WTC11 (cell line): ENCODE data around the gene NDUFAF2. TPM values are rescaled to one million over a fixed set of nuclear protein-coding genes. Genes with fewer than 3 reads are reported as not detected.

ENCODE experiments used
- ATAC-seq: fragments of 200-7000 bp; cut with Tn5 transposase; 2 replicates; pipeline ENCODE4 v1.10.0; 2021; ENCODE audit warnings: mild to moderate bottlenecking, moderate library complexity
- CTCF ChIA-PET: fragments of 300-600 bp; sonication (Branson Sonifier 250); formaldehyde crosslinking; loops from one replicate; lab custom pipeline; 2021; ENCODE audit warnings: antibody characterized with exemption; lab: Charles Lee
- POLR2A ChIA-PET: fragments of 350-600 bp; sonication (Branson Sonifier 250); formaldehyde crosslinking; loops from one replicate; lab custom pipeline; 2021; ENCODE audit warnings: antibody characterized with exemption; lab: Charles Lee
- DNase-seq: peaks from one replicate; pipeline ENCODE4 v3.0.0; 2021; ENCODE audit warnings: low spot score
- H3K27ac Mint-ChIP-seq: 2 replicates; pipeline ENCODE4 v1.8.0; 2021; ENCODE audit warnings: mixed read lengths
- H3K27me3 Mint-ChIP-seq: 2 replicates; pipeline ENCODE4 v1.8.0; 2021; ENCODE audit warnings: low read depth, mild to moderate bottlenecking, moderate library complexity, mixed read lengths
- H3K36me3 Mint-ChIP-seq: 2 replicates; pipeline ENCODE4 v1.8.0; 2021; ENCODE audit warnings: mixed read lengths
- H3K4me1 Mint-ChIP-seq: 2 replicates; pipeline ENCODE4 v1.8.0; 2022; ENCODE audit warnings: mixed read lengths
- H3K4me3 Mint-ChIP-seq: 2 replicates; pipeline ENCODE4 v1.8.0; 2021; ENCODE audit warnings: mild to moderate bottlenecking, moderate library complexity, mixed read lengths
- H3K9me3 Mint-ChIP-seq: 2 replicates; pipeline ENCODE4 v1.8.0; 2021; ENCODE audit warnings: mixed read lengths
- ARID4B ChIP-seq: sonication (generic); formaldehyde crosslinking; IDR thresholded peaks from 2 replicates; pipeline ENCODE4 v1.8.0; 2023; ENCODE audit warnings: missing genetic modification reagents, mild to moderate bottlenecking, borderline replicate concordance
- CDX4 ChIP-seq: fragments of 250-450 bp; sonication (Bioruptor Pico); IDR thresholded peaks from 2 replicates; pipeline ENCODE4 v1.9.0; 2021; ENCODE audit warnings: moderate library complexity, mild to moderate bottlenecking, inconsistent platforms, borderline replicate concordance
- CREM ChIP-seq: sonication (generic); formaldehyde crosslinking; IDR thresholded peaks from 2 replicates; pipeline ENCODE4 v1.8.1; 2022; ENCODE audit warnings: mild to moderate bottlenecking, missing genetic modification reagents, moderate library complexity
- E2F5 ChIP-seq: sonication (generic); formaldehyde crosslinking; IDR thresholded peaks from 2 replicates; pipeline ENCODE4 v1.8.1; 2022; ENCODE audit warnings: mild to moderate bottlenecking, moderate library complexity, missing genetic modification reagents
- ETV6 ChIP-seq: sonication (generic); formaldehyde crosslinking; IDR thresholded peaks from 2 replicates; pipeline ENCODE4 v1.8.1; 2022; ENCODE audit warnings: mild to moderate bottlenecking, missing genetic modification reagents
- FOXK1 ChIP-seq: sonication (generic); formaldehyde crosslinking; IDR thresholded peaks from 2 replicates; pipeline ENCODE4 v1.8.0; 2022; ENCODE audit warnings: mild to moderate bottlenecking, moderate library complexity, missing genetic modification reagents
- FOXP1 ChIP-seq: sonication (generic); formaldehyde crosslinking; IDR thresholded peaks from 2 replicates; pipeline ENCODE4 v1.8.0; 2022; ENCODE audit warnings: missing genetic modification reagents, mild to moderate bottlenecking, moderate library complexity, borderline replicate concordance
- HMGXB4 ChIP-seq: sonication (generic); formaldehyde crosslinking; IDR thresholded peaks from 2 replicates; pipeline ENCODE4 v1.8.1; 2023; ENCODE audit warnings: mild to moderate bottlenecking, moderate library complexity, missing genetic modification reagents
- KAT7 ChIP-seq: sonication (generic); formaldehyde crosslinking; IDR thresholded peaks from 2 replicates; pipeline ENCODE4 v1.8.1; 2023; ENCODE audit warnings: missing genetic modification reagents, mild to moderate bottlenecking, borderline replicate concordance
- MAX ChIP-seq: sonication (generic); formaldehyde crosslinking; IDR thresholded peaks from 2 replicates; pipeline ENCODE4 v1.8.0; 2022; ENCODE audit warnings: mild to moderate bottlenecking, missing genetic modification reagents
- OVOL2 ChIP-seq: fragments of 250-450 bp; sonication (Bioruptor Pico); IDR thresholded peaks from 2 replicates; pipeline ENCODE4 v1.9.0; 2021; ENCODE audit warnings: mild to moderate bottlenecking, borderline replicate concordance
- PRDM15 ChIP-seq: sonication (generic); formaldehyde crosslinking; IDR thresholded peaks from 2 replicates; pipeline ENCODE4 v1.8.0; 2022; ENCODE audit warnings: missing genetic modification reagents
- PREB ChIP-seq: sonication (generic); formaldehyde crosslinking; IDR thresholded peaks from 2 replicates; pipeline ENCODE4 v1.8.1; 2022; ENCODE audit warnings: mild to moderate bottlenecking, missing genetic modification reagents, moderate library complexity, borderline replicate concordance
- SMAD3 ChIP-seq: sonication (generic); formaldehyde crosslinking; IDR thresholded peaks from 2 replicates; pipeline ENCODE4 v1.8.0; 2022; ENCODE audit warnings: missing genetic modification reagents, mild to moderate bottlenecking, borderline replicate concordance
- SMAD4 ChIP-seq: sonication (generic); formaldehyde crosslinking; IDR thresholded peaks from 2 replicates; pipeline ENCODE4 v1.8.0; 2022; ENCODE audit warnings: mild to moderate bottlenecking, missing genetic modification reagents
- TEAD1 ChIP-seq: sonication (generic); formaldehyde crosslinking; IDR thresholded peaks from 2 replicates; pipeline ENCODE4 v1.8.0; 2022; ENCODE audit warnings: mild to moderate bottlenecking, missing genetic modification reagents
- TP53 ChIP-seq: sonication (generic); formaldehyde crosslinking; IDR thresholded peaks from 2 replicates; pipeline ENCODE4 v1.8.1; 2023; ENCODE audit warnings: mild to moderate bottlenecking, missing genetic modification reagents
- ZBTB21 ChIP-seq: sonication (generic); formaldehyde crosslinking; IDR thresholded peaks from 2 replicates; pipeline ENCODE4 v1.8.1; 2023; ENCODE audit warnings: mild to moderate bottlenecking, missing genetic modification reagents, borderline replicate concordance
- ZBTB43 ChIP-seq: sonication (generic); formaldehyde crosslinking; IDR thresholded peaks from 2 replicates; pipeline ENCODE4 v1.8.1; 2023; ENCODE audit warnings: mild to moderate bottlenecking, missing genetic modification reagents
- total RNA-seq: library from RNA; stranded (reverse); gene quantifications from 3 replicates; pipeline ENCODE4 v1.2.3, GENCODE V29; 2021

Gene NDUFAF2
- total RNA-seq, 1 experiment from 2014 or later = 42.0 TPM

- TF ChIP-seq MAX (peak; percentile 87), PRDM15 (CRISPR knock-in tag) (peak; percentile 41; the same call in 1 of the 2 replicates), ETV6 (peak; percentile 34), PREB (CRISPR knock-in tag) (no peak), TP53 (no peak), HMGXB4 (CRISPR knock-in tag) (no peak; the same call in 1 of the 2 replicates), SMAD3 (CRISPR knock-in tag) (peak; percentile 60; the same call in 1 of the 2 replicates), FOXK1 (CRISPR knock-in tag) (peak; percentile 71), FOXP1 (CRISPR knock-in tag) (peak; percentile 33; the same call in 1 of the 2 replicates), KAT7 (peak; percentile 53; the same call in 1 of the 2 replicates), TEAD1 (CRISPR knock-in tag) (0 out of 2 replicates have a peak, but pooled peaks have one; percentile 12), OVOL2 (CRISPR knock-in tag) (no peak)
Observed at GRCh38 chr5:60944904-60945812, at the start of gene NDUFAF2, which contains the start of gene ERCC8 (continued).

- H3K27me3 Mint-ChIP-seq = no peaks in the 10 kb centered on the region
- no peak overlapping the region for H3K4me3 Mint-ChIP-seq
- ATAC-seq (no peak), DNase-seq (no peak)
- H3K4me1 Mint-ChIP-seq = peaks cover 3% of the 10 kb centered on the region
- TF ChIP-seq FOXP1 (CRISPR knock-in tag) (no peak), ARID4B (CRISPR knock-in tag) (no peak), CREM (CRISPR knock-in tag) (no peak), CDX4 (no peak), ZBTB21 (no peak), KAT7 (no peak), E2F5 (CRISPR knock-in tag) (no peak), ZBTB43 (CRISPR knock-in tag) (no peak), SMAD4 (CRISPR knock-in tag) (no peak)
- peaks cover 41% of the 10 kb centered on the region for H3K36me3 Mint-ChIP-seq
- POLR2A ChIA-PET = no interaction called here
- H3K9me3 Mint-ChIP-seq = peaks cover 16% of the 10 kb centered on the region
- CTCF ChIA-PET = no interaction called here
- H3K27ac Mint-ChIP-seq = no peak overlapping the region
Observed at GRCh38 chr5:60896991-60897390, 48.0 kb upstream of the NDUFAF2 start.
